ENCODE measurements around the gene AAGAB. TPM values are rescaled to one million over a fixed set of nuclear protein-coding genes. Genes with fewer than 3 reads are reported as not detected.

Gene AAGAB
- total RNA-seq, 1 donor from 2014 or later: 68.0 TPM

DNA sequence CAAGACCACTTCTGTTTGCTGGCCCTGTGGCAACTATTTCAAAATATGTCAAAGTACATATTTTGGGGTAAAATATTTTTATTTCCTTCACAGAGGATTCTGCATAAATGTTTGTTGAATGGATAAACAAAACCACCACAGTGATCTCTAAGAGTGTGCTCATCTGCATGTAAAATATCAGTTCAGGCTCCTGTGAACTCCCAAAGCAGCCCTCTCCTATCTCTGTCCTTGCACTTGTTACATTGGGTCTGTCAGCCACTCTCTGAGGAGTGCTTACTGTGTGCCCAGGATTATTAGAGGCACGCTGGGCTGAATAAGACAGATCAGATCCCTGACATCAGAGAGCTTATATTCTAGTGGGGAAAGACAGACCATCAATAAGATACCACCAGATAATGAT lies 27.3 kb upstream of the AAGAB start:
- Histone ChIP-seq H3K27ac (no peak overlapping the region), H3K9me3 (ENCODE audit: low read depth) (peaks cover 5% of the 10 kb centered on the region), H3F3A (ENCODE audit: low read depth) (peaks cover 29% of the 10 kb centered on the region), H3K4me3 (no peak overlapping the region), H2AFZ (replicated peaks) (no peak overlapping the region), H3K4me2 (no peak overlapping the region), H3K27me3 (no peaks in the 10 kb centered on the region), H3K36me3 (no peaks in the 10 kb centered on the region), H3K79me2 (ENCODE audit: low read depth) (no peaks in the 10 kb centered on the region), H3K9ac (no peak overlapping the region), H3K4me1 (peaks cover 17% of the 10 kb centered on the region), H4K20me1 (ENCODE audit: low read depth) (no peaks in the 10 kb centered on the region)
- peaks cover 9% of the 10 kb centered on the region for H3K4me1 Mint-ChIP-seq
- H3K9me3 Mint-ChIP-seq: peaks cover 13% of the 10 kb centered on the region
- no peak overlapping the region for H3K27ac Mint-ChIP-seq
- H3K27me3 Mint-ChIP-seq (ENCODE audit: insufficient read depth, low read depth): no peaks in the 10 kb centered on the region
- peaks cover 3% of the 10 kb centered on the region for H3K36me3 Mint-ChIP-seq
- DNase-seq (ENCODE audit: low spot score): no peak
- no peak for TF ChIP-seq EZH2 (IDR thresholded peaks at IDR 0.05)
- TF ChIP-seq, protein P1, sequence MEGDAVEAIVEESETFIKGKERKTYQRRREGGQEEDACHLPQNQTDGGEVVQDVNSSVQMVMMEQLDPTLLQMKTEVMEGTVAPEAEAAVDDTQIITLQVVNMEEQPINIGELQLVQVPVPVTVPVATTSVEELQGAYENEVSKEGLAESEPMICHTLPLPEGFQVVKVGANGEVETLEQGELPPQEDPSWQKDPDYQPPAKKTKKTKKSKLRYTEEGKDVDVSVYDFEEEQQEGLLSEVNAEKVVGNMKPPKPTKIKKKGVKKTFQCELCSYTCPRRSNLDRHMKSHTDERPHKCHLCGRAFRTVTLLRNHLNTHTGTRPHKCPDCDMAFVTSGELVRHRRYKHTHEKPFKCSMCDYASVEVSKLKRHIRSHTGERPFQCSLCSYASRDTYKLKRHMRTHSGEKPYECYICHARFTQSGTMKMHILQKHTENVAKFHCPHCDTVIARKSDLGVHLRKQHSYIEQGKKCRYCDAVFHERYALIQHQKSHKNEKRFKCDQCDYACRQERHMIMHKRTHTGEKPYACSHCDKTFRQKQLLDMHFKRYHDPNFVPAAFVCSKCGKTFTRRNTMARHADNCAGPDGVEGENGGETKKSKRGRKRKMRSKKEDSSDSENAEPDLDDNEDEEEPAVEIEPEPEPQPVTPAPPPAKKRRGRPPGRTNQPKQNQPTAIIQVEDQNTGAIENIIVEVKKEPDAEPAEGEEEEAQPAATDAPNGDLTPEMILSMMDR (IDR thresholded peaks at IDR 0.05): no peak
- no peak for TF ChIP-seq EZH2phosphoT487 (IDR thresholded peaks at IDR 0.05)
- no peak overlapping the region for H3K4me3 Mint-ChIP-seq

DNA sequence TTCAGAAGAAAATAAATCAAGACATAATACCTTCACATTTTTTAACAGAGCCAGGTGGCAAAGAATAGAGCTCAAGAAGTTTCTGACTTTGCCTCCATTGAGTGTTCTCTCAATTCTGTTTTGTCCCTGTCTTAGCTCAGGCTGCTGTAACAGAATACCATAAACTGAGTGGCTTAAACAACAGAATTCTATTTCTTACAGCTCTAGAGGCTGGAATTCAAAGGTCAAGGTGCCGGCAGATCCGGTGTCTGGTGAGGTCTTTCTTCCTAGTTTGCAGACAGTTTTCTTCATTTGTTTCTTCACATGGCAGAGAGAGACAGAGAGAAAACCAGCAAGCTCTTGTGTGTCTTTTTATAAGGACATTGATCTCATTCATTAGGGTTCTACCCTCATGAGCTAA lies 25.8 kb upstream of the AAGAB start:
- Histone ChIP-seq H4K20me1 (ENCODE audit: low read depth) (no peaks in the 10 kb centered on the region), H3K36me3 (no peaks in the 10 kb centered on the region), H3K79me2 (ENCODE audit: low read depth) (no peaks in the 10 kb centered on the region), H3K4me1 (peaks cover 17% of the 10 kb centered on the region), H3K27me3 (no peaks in the 10 kb centered on the region), H3K27ac (no peak overlapping the region), H3F3A (ENCODE audit: low read depth) (peaks cover 30% of the 10 kb centered on the region), H2AFZ (replicated peaks) (no peak overlapping the region), H3K9me3 (ENCODE audit: low read depth) (no peaks in the 10 kb centered on the region), H3K4me2 (no peak overlapping the region), H3K9ac (no peak overlapping the region), H3K4me3 (no peak overlapping the region)
- Mint-ChIP-seq H3K27me3 (ENCODE audit: insufficient read depth, low read depth) (no peaks in the 10 kb centered on the region), H3K4me1 (peaks cover 9% of the 10 kb centered on the region), H3K9me3 (peaks cover 4% of the 10 kb centered on the region), H3K27ac (no peak overlapping the region), H3K36me3 (peaks cover 1% of the 10 kb centered on the region), H3K4me3 (no peak overlapping the region)
- no peak for DNase-seq (ENCODE audit: low spot score)
- TF ChIP-seq EZH2 (IDR thresholded peaks at IDR 0.05): no peak
- TF ChIP-seq, protein P1 (IDR thresholded peaks at IDR 0.05): no peak
- no peak for TF ChIP-seq EZH2phosphoT487 (IDR thresholded peaks at IDR 0.05)

DNA sequence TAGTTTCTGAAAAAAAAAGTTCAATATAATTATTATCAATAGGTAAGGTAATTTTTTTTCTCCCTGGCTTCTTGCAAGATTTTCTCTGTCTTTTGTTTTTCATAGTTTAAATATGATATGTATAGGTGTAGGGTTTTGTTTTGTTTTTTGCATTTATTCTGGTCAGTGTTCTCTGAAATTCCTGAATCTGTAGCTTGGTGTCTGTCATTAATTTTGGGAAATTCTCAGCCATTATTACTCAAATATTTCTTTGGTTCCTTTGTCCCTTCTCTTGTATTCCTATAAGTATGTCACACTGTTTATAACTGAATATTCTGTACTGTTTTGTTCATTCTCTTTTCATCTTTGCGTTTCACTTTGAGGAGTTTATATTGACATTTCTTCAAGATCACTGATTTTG lies 22.2 kb upstream of the AAGAB start:
- no peak overlapping the region for H3K4me2 ChIP-seq
- no peaks in the 10 kb centered on the region for H3K9me3 ChIP-seq (ENCODE audit: low read depth)
- Mint-ChIP-seq H3K27me3 (ENCODE audit: insufficient read depth, low read depth) (no peaks in the 10 kb centered on the region), H3K4me1 (peaks cover 9% of the 10 kb centered on the region), H3K4me3 (no peak overlapping the region), H3K36me3 (no peaks in the 10 kb centered on the region), H3K27ac (no peak overlapping the region), H3K9me3 (peaks cover 5% of the 10 kb centered on the region)
- no peaks in the 10 kb centered on the region for H3K27me3 ChIP-seq
- TF ChIP-seq EZH2 (IDR thresholded peaks at IDR 0.05): no peak
- no peak for TF ChIP-seq EZH2phosphoT487 (IDR thresholded peaks at IDR 0.05)
- TF ChIP-seq, protein P1 (IDR thresholded peaks at IDR 0.05): no peak
- no peaks in the 10 kb centered on the region for H4K20me1 ChIP-seq (ENCODE audit: low read depth)
- no peak overlapping the region for H3K27ac ChIP-seq
- H3K4me1 ChIP-seq: peaks cover 17% of the 10 kb centered on the region
- no peak overlapping the region for H3K4me3 ChIP-seq
- H3K36me3 ChIP-seq: no peaks in the 10 kb centered on the region
- H3K79me2 ChIP-seq (ENCODE audit: low read depth): no peaks in the 10 kb centered on the region
- H2AFZ ChIP-seq (replicated peaks): no peak overlapping the region
- no peak overlapping the region for H3K9ac ChIP-seq
- H3F3A ChIP-seq (ENCODE audit: low read depth): peaks cover 26% of the 10 kb centered on the region
- DNase-seq (ENCODE audit: low spot score): no peak
